Stimulated activated CD4-positive, alpha-beta T cell treated with anti-CD3 and anti-CD28 coated beads, TNF-alpha, amount 100 ng/mL, for 1 hour (primary cell): Measurements from ENCODE around the gene SERF1B.
"Not testable (repeated sequence)": the region's sequence is repeated elsewhere in the genome, so short reads cannot be mapped to it uniquely, and the experiment has no call there.

Experiments used
- DNase-seq, 3 donors: peaks; one replicate each; pipeline ENCODE4 v3.0.0-alpha.2; 2020; ENCODE audit warnings: low read depth in 3 of 3, low spot score in 1 of 3

The SERF1B gene

GRCh38 chr5:70025106-70025844 is at the start of gene SERF1B:
TSS of gene SERF1B (plus strand) at chr5:70025251. CDS start at chr5:70025452, 201 bp downstream.
- not testable (repeated sequence) for DNase-seq

GRCh38 chr5:69991713-69992112 is 33.3 kb upstream of the SERF1B start:
- not testable (repeated sequence) for DNase-seq

- DNase-seq: not testable (repeated sequence)
Measured at GRCh38 chr5:69995535-69995934, 29.5 kb upstream of the SERF1B start.

- not testable (repeated sequence) for DNase-seq
Measured at GRCh38 chr5:70020660-70021059, 4.4 kb upstream of the SERF1B start.

GRCh38 chr5:70025845-70026145 is 744 bp downstream of the SERF1B start:
- not testable (repeated sequence) for DNase-seq

- not testable (repeated sequence) for DNase-seq
Measured at GRCh38 chr5:70031204-70031603, 6.2 kb downstream of the SERF1B start.

GRCh38 chr5:70041411-70041810 is 16.4 kb downstream of the SERF1B start:
- DNase-seq: not testable (repeated sequence)

GRCh38 chr5:70049790-70050142 is 24.7 kb downstream of the SERF1B start:
- DNase-seq: not testable (repeated sequence)

- DNase-seq: not testable (repeated sequence)
Measured at GRCh38 chr5:70056289-70056942, 31.4 kb downstream of the SERF1B start.

- not testable (repeated sequence) for DNase-seq
Measured at GRCh38 chr5:70057140-70057539, 32.1 kb downstream of the SERF1B start.

GRCh38 chr5:70077632-70078031 is 52.6 kb downstream of the SERF1B start:
- not testable (repeated sequence) for DNase-seq

- DNase-seq: not testable (repeated sequence)
Measured at GRCh38 chr5:70088907-70089464, 63.9 kb downstream of the SERF1B start.

GRCh38 chr5:70091776-70092175 is 66.7 kb downstream of the SERF1B start:
- DNase-seq: not testable (repeated sequence)
